IPS DF 6.9 (cell line): ENCODE results near the gene RGS19.

Experiments
- DNase-seq: peaks from one replicate; pipeline ENCODE4 v3.0.0-alpha.2; 2013; ENCODE audit warnings: low read depth, low spot score
- H3K27ac ChIP-seq: one replicate; pipeline ENCODE4 v1.5.1; 2013; ENCODE audit warnings: low read length, control low read depth
- H3K27me3 ChIP-seq: 2 replicates; pipeline ENCODE4 v1.6.1; 2013; ENCODE audit warnings: mild to moderate bottlenecking, low read length; ENCODE audit not compliant: control insufficient read depth, insufficient read depth
- H3K36me3 ChIP-seq: 2 replicates; pipeline ENCODE4 v1.6.1; 2013; ENCODE audit warnings: low read length; ENCODE audit not compliant: control insufficient read depth, insufficient read depth
- H3K4me1 ChIP-seq: 2 replicates; pipeline ENCODE4 v1.6.1; 2013; ENCODE audit warnings: low read length; ENCODE audit not compliant: control insufficient read depth, insufficient read depth
- H3K4me3 ChIP-seq: 2 replicates; pipeline ENCODE4 v1.5.1; 2013; ENCODE audit warnings: mild to moderate bottlenecking, low read length
- H3K9me3 ChIP-seq: 2 replicates; pipeline ENCODE4 v1.6.1; 2013; ENCODE audit warnings: low read length, inconsistent platforms; ENCODE audit not compliant: control insufficient read depth, insufficient read depth
- WGBS: extraction: QIAGEN DNeasy Blood & Tissue Kit; methylation state at CpG from one replicate; pipeline ENCODE4 v1.1.7; 2013; ENCODE audit warnings: mixed read lengths, missing lambda C conversion rate; ENCODE audit not compliant: insufficient read length, insufficient coverage; 5-methylcytosine and 5-hydroxymethylcytosine counted together

Gene RGS19

GRCh38 chr20:64100566-64100888 lies 21.2 kb upstream of the RGS19 start:
- H3K36me3 ChIP-seq: no peaks in the 10 kb centered on the region
- H3K4me3 ChIP-seq: no peak overlapping the region
- H3K9me3 ChIP-seq: no peaks in the 10 kb centered on the region; the same call in 1 of the 2 replicates
- 0 out of 2 replicates have a peak, but pooled peaks cover 4% of the 10 kb centered on the region for H3K4me1 ChIP-seq
- WGBS: no CpG with 5 or more reads among the region's 4 CpGs
- no peak overlapping the region for H3K27ac ChIP-seq
- H3K27me3 ChIP-seq: no peaks in the 10 kb centered on the region; the same call in 1 of the 2 replicates
- DNase-seq: no peak

- H3K4me1 ChIP-seq: 0 out of 2 replicates have a peak, but pooled peaks cover 4% of the 10 kb centered on the region
- no peaks in the 10 kb centered on the region; the same call in 1 of the 2 replicates for H3K9me3 ChIP-seq
- H3K27ac ChIP-seq: no peak overlapping the region
- no peaks in the 10 kb centered on the region; the same call in 1 of the 2 replicates for H3K27me3 ChIP-seq
- H3K36me3 ChIP-seq: no peaks in the 10 kb centered on the region
- DNase-seq: no peak
- H3K4me3 ChIP-seq: no peak overlapping the region
- no CpG with 5 or more reads among the region's 14 CpGs for WGBS
These were observed 20.7 kb upstream of the RGS19 start for GRCh38 chr20:64099880-64100565.

GRCh38 chr20:64099086-64099786 lies 19.9 kb upstream of the RGS19 start:
- WGBS: no CpG with 5 or more reads among the region's 21 CpGs
- no peak for DNase-seq
- Histone ChIP-seq H3K4me1 (0 out of 2 replicates have a peak, but pooled peaks cover 4% of the 10 kb centered on the region), H3K4me3 (no peak overlapping the region), H3K27ac (no peak overlapping the region), H3K9me3 (no peaks in the 10 kb centered on the region; the same call in 1 of the 2 replicates), H3K27me3 (no peaks in the 10 kb centered on the region; the same call in 1 of the 2 replicates), H3K36me3 (no peaks in the 10 kb centered on the region)

DNA sequence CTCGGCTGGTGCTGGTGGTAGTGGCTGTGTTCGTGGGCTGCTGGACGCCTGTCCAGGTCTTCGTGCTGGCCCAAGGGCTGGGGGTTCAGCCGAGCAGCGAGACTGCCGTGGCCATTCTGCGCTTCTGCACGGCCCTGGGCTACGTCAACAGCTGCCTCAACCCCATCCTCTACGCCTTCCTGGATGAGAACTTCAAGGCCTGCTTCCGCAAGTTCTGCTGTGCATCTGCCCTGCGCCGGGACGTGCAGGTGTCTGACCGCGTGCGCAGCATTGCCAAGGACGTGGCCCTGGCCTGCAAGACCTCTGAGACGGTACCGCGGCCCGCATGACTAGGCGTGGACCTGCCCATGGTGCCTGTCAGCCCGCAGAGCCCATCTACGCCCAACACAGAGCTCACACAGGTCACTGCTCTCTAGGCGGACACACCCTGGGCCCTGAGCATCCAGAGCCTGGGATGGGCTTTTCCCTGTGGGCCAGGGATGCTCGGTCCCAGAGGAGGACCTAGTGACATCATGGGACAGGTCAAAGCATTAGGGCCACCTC lies 19.2 kb upstream of the RGS19 start:
- DNase-seq: no peak
- Histone ChIP-seq H3K27ac (no peak overlapping the region), H3K9me3 (no peaks in the 10 kb centered on the region; the same call in 1 of the 2 replicates), H3K4me3 (no peak overlapping the region), H3K36me3 (no peaks in the 10 kb centered on the region), H3K27me3 (no peaks in the 10 kb centered on the region; the same call in 1 of the 2 replicates), H3K4me1 (0 out of 2 replicates have a peak, but pooled peaks cover 2% of the 10 kb centered on the region)
- no CpG with 5 or more reads among the region's 28 CpGs for WGBS

DNA sequence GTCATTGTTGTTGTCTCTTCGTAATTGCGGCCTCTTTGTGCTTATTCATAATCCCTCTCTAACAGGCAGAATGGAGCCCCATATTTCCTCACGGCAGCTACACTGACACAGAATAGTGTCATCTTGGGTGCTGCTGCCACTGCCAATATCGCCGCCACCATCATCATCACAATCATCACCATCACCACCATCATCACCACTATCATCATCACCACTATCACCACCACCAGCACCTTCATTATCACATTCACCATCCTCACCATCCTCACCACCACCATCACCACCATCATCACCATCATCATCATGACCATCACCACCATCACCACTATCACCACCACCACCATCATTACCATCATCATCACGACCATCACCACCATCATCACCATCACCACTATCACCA lies 17.2 kb upstream of the RGS19 start:
- no peaks in the 10 kb centered on the region; the same call in 1 of the 2 replicates for H3K9me3 ChIP-seq
- no peak for DNase-seq
- no peaks in the 10 kb centered on the region for H3K27me3 ChIP-seq
- H3K27ac ChIP-seq: no peak overlapping the region
- no peaks in the 10 kb centered on the region for H3K36me3 ChIP-seq
- H3K4me1 ChIP-seq: peaks cover 3% of the 10 kb centered on the region
- WGBS: no CpG with 5 or more reads among the region's 6 CpGs
- H3K4me3 ChIP-seq: no peak overlapping the region

GRCh38 chr20:64095927-64096326 lies 16.6 kb upstream of the RGS19 start:
- Histone ChIP-seq H3K36me3 (no peaks in the 10 kb centered on the region), H3K27ac (no peak overlapping the region), H3K4me1 (peaks cover 3% of the 10 kb centered on the region), H3K27me3 (no peaks in the 10 kb centered on the region), H3K9me3 (no peaks in the 10 kb centered on the region; the same call in 1 of the 2 replicates), H3K4me3 (no peak overlapping the region)
- WGBS: no CpG with 5 or more reads among the region's 11 CpGs
- no peak for DNase-seq

GRCh38 chr20:64095455-64095854 lies 16.1 kb upstream of the RGS19 start:
- Histone ChIP-seq H3K4me3 (no peak overlapping the region), H3K27ac (no peak overlapping the region), H3K4me1 (peaks cover 3% of the 10 kb centered on the region), H3K36me3 (no peaks in the 10 kb centered on the region), H3K9me3 (no peaks in the 10 kb centered on the region; the same call in 1 of the 2 replicates), H3K27me3 (no peaks in the 10 kb centered on the region)
- WGBS: no CpG with 5 or more reads among the region's 4 CpGs
- DNase-seq: no peak

- no CpG with 5 or more reads among the region's 9 CpGs for WGBS
- H3K36me3 ChIP-seq: no peaks in the 10 kb centered on the region
- no peaks in the 10 kb centered on the region; the same call in 1 of the 2 replicates for H3K9me3 ChIP-seq
- H3K4me1 ChIP-seq: peaks cover 3% of the 10 kb centered on the region
- no peak overlapping the region for H3K27ac ChIP-seq
- DNase-seq: no peak
- H3K4me3 ChIP-seq: no peak overlapping the region
- no peaks in the 10 kb centered on the region for H3K27me3 ChIP-seq
These were observed 13.7 kb upstream of the RGS19 start for GRCh38 chr20:64093013-64093503.

- WGBS: no CpG with 5 or more reads among the region's 27 CpGs
- Histone ChIP-seq H3K27me3 (no peaks in the 10 kb centered on the region), H3K4me1 (peaks cover 3% of the 10 kb centered on the region), H3K36me3 (no peaks in the 10 kb centered on the region), H3K9me3 (no peaks in the 10 kb centered on the region; the same call in 1 of the 2 replicates), H3K4me3 (no peak overlapping the region), H3K27ac (no peak overlapping the region)
- DNase-seq: no peak
These were observed 13.1 kb upstream of the RGS19 start for GRCh38 chr20:64092258-64093012.

- Histone ChIP-seq H3K27ac (no peak overlapping the region), H3K36me3 (no peaks in the 10 kb centered on the region), H3K4me1 (peaks cover 3% of the 10 kb centered on the region), H3K27me3 (no peaks in the 10 kb centered on the region), H3K4me3 (no peak overlapping the region), H3K9me3 (no peaks in the 10 kb centered on the region; the same call in 1 of the 2 replicates)
- DNase-seq: no peak
- WGBS: no CpG with 5 or more reads among the region's 16 CpGs
These were observed 12.5 kb upstream of the RGS19 start for GRCh38 chr20:64091770-64092169.
